Right atrium auricular region (tissue), 2 donors: ENCODE measurements around the gene DMGDH. TPM values are rescaled to one million over a fixed set of nuclear protein-coding genes. Genes with fewer than 3 reads are reported as not detected.

Experiments used
- DNase-seq: peaks from one replicate; pipeline ENCODE4 v3.0.0-alpha.2; 2019; ENCODE audit warnings: low spot score
- H3K27ac ChIP-seq, 2 donors: fragments of 200-600 bp; sonication (generic); 1 replicate in 1 of 2; 2 replicates in 1 of 2; pipeline ENCODE4 v1.5.1; 2016 to 2019
- H3K27me3 ChIP-seq, 2 donors: fragments of 200-600 bp; sonication (generic); one replicate each; pipeline versions ENCODE4 v1.5.1 to v1.6.0; 2017 to 2019
- H3K36me3 ChIP-seq: fragments of 200-600 bp; sonication (generic); one replicate; pipeline ENCODE4 v1.5.1; 2016
- H3K4me1 ChIP-seq, 2 donors: fragments of 200-600 bp; sonication (generic); one replicate each; pipeline versions ENCODE4 v1.5.1 to v1.6.0; 2017 to 2019
- H3K4me3 ChIP-seq, 2 donors: fragments of 200-600 bp; sonication (generic); 1 replicate in 1 of 2; 2 replicates in 1 of 2; pipeline ENCODE4 v1.5.1; 2017 to 2019; ENCODE audit warnings: mild to moderate bottlenecking in 1 of 2, moderate library complexity in 1 of 2
- H3K9me3 ChIP-seq, 2 donors: fragments of 200-600 bp; sonication (generic); one replicate each; pipeline ENCODE4 v1.5.1; 2019
- CTCF ChIP-seq, 2 donors: fragments of 200-600 bp; sonication (generic); IDR thresholded peaks; one replicate each; pipeline ENCODE4 v1.5.1; 2019; ENCODE audit warnings: antibody characterized with exemption in 2 of 2
- total RNA-seq, 2 donors: library from RNA; depleted of rRNA; stranded (reverse); fragments of >200 nt; gene quantifications; one replicate each; pipeline ENCODE4 v1.1.0, GENCODE V29; 2016

Gene DMGDH
- total RNA-seq, 2 donors from 2014 or later: 1.3 to 4.0 TPM

- Histone ChIP-seq H3K9me3 (no peaks in the 10 kb centered on the region), H3K4me3 (no peak overlapping the region), H3K27me3 (peaks cover 5 to 10% of the 10 kb centered on the region in 2 donors), H3K36me3 (no peaks in the 10 kb centered on the region), H3K4me1 (peaks cover 0 to 17% of the 10 kb centered on the region in 2 donors), H3K27ac (no peak overlapping the region)
- DNase-seq: no peak
- no peak for TF ChIP-seq CTCF (IDR thresholded peaks at IDR 0.05)
Measured at GRCh38 chr5:79108792-79109191, 39.3 kb upstream of the DMGDH start.

GRCh38 chr5:79108086-79108485 lies 38.6 kb upstream of the DMGDH start:
- Histone ChIP-seq H3K36me3 (no peaks in the 10 kb centered on the region), H3K27ac (no peak overlapping the region), H3K4me3 (no peak overlapping the region), H3K4me1 (peaks cover 0 to 17% of the 10 kb centered on the region in 2 donors), H3K27me3 (peaks cover 5 to 10% of the 10 kb centered on the region in 2 donors), H3K9me3 (no peaks in the 10 kb centered on the region)
- no peak for TF ChIP-seq CTCF (IDR thresholded peaks at IDR 0.05)
- no peak for DNase-seq

- DNase-seq: no peak
- Histone ChIP-seq H3K4me3 (no peak overlapping the region), H3K27me3 (peaks cover 2 to 5% of the 10 kb centered on the region in 2 donors), H3K36me3 (no peaks in the 10 kb centered on the region), H3K4me1 (peaks cover 0 to 16% of the 10 kb centered on the region in 2 donors), H3K27ac (no peak overlapping the region), H3K9me3 (no peaks in the 10 kb centered on the region)
- no peak for TF ChIP-seq CTCF (IDR thresholded peaks at IDR 0.05)
Measured at GRCh38 chr5:79107020-79107796, 37.7 kb upstream of the DMGDH start.

- no peaks in the 10 kb centered on the region for H3K27me3 ChIP-seq
- no peak for TF ChIP-seq CTCF (IDR thresholded peaks at IDR 0.05)
Measured at GRCh38 chr5:79105868-79106267, 36.4 kb upstream of the DMGDH start.

GRCh38 chr5:79093762-79094161 lies 24.3 kb upstream of the DMGDH start:
- Histone ChIP-seq H3K36me3 (no peaks in the 10 kb centered on the region), H3K4me3 (no peak overlapping the region), H3K27ac (no peak overlapping the region), H3K27me3 (no peaks in the 10 kb centered on the region), H3K9me3 (no peaks in the 10 kb centered on the region), H3K4me1 (no peaks in the 10 kb centered on the region)
- TF ChIP-seq CTCF (IDR thresholded peaks at IDR 0.05): no peak
- DNase-seq: no peak

More at GRCh38 chr5:79105868-79106267, 36.4 kb upstream of the DMGDH start:
- H3K4me1 ChIP-seq: peaks cover 0 to 8% of the 10 kb centered on the region in 2 donors
- H3K36me3 ChIP-seq: no peaks in the 10 kb centered on the region
- H3K27ac ChIP-seq: no peak overlapping the region
- H3K9me3 ChIP-seq: no peaks in the 10 kb centered on the region
- no peak for DNase-seq
- no peak overlapping the region for H3K4me3 ChIP-seq

- DNase-seq: no peak
- no peaks in the 10 kb centered on the region for H3K9me3 ChIP-seq
- no peaks in the 10 kb centered on the region for H3K27me3 ChIP-seq
- no peak for TF ChIP-seq CTCF (IDR thresholded peaks at IDR 0.05)
- no peaks in the 10 kb centered on the region for H3K36me3 ChIP-seq
- H3K27ac ChIP-seq: no peak overlapping the region
- H3K4me1 ChIP-seq: no peaks in the 10 kb centered on the region
- no peak overlapping the region for H3K4me3 ChIP-seq
Measured at GRCh38 chr5:79091064-79091463, 21.6 kb upstream of the DMGDH start.
